ENCODE data around the gene NSMF. TPM values are rescaled to one million over a fixed set of nuclear protein-coding genes. Genes with fewer than 3 reads are reported as not detected.
A peak's percentile ranks its signal among the peaks of the same experiment; 100 is the strongest.

NSMF gene
- 23.9 TPM for total RNA-seq
- long read RNA-seq, transcript NSMF-201 (15 exons, 2,981 nt): major isoform, 39 of 100 reads
- long read RNA-seq, transcript NSMF-205 (14 exons, 3,571 nt): minor isoform, 17 of 100 reads
- long read RNA-seq, partial matches to known transcripts: 14 of 100 reads
- long read RNA-seq, other reads (novel, unspliced or antisense): 30 of 100 reads

GRCh38 chr9:137459152-137459600 lies at the start of gene NSMF:
Gene NSMF, minus strand, starts transcription at chr9:137459334. Its CDS starts 232 bp downstream, at chr9:137459102.
- intact Hi-C loops (cut with DNase I): no loop called here
- ATAC-seq: peak; percentile 89
- peak within 1 kb of the TSS; percentile 34 for H3K27ac ChIP-seq
- peak; percentile 96 for DNase-seq
- no peaks in the 10 kb centered on the region for H3K36me3 ChIP-seq
- no peaks in the 10 kb centered on the region for H3K27me3 ChIP-seq
- no peaks in the 10 kb centered on the region for H3K9me3 ChIP-seq
- peaks cover 22% of the 10 kb centered on the region for H3K4me1 ChIP-seq
- TF ChIP-seq CTCF (IDR thresholded peaks at IDR 0.05): no peak
- peak within 1 kb of the TSS; percentile 67 for H3K4me3 ChIP-seq

- intact Hi-C loops (cut with DNase I): no loop called here
- no peak for TF ChIP-seq CTCF (IDR thresholded peaks at IDR 0.05)
- ATAC-seq (no peak), DNase-seq (no peak)
- Histone ChIP-seq H3K4me1 (no peaks in the 10 kb centered on the region), H3K27ac (no peak overlapping the region), H3K27me3 (no peaks in the 10 kb centered on the region), H3K9me3 (no peaks in the 10 kb centered on the region), H3K36me3 (no peaks in the 10 kb centered on the region), H3K4me3 (no peak overlapping the region)
Observed at GRCh38 chr9:137506702-137507171, 47.6 kb upstream of the NSMF start.

GRCh38 chr9:137506274-137506673 lies 47.1 kb upstream of the NSMF start:
- intact Hi-C loops (cut with DNase I): no loop called here
- no peaks in the 10 kb centered on the region for H3K9me3 ChIP-seq
- ATAC-seq (peak; percentile 14), DNase-seq (no peak)
- H3K4me1 ChIP-seq: no peaks in the 10 kb centered on the region
- H3K36me3 ChIP-seq: no peaks in the 10 kb centered on the region
- TF ChIP-seq CTCF (IDR thresholded peaks at IDR 0.05): no peak
- H3K27me3 ChIP-seq: no peaks in the 10 kb centered on the region
- no peak overlapping the region for H3K27ac ChIP-seq
- H3K4me3 ChIP-seq: no peak overlapping the region

- no peak for TF ChIP-seq CTCF (IDR thresholded peaks at IDR 0.05)
- ATAC-seq: no peak
- H3K4me1 ChIP-seq: no peaks in the 10 kb centered on the region
- no peaks in the 10 kb centered on the region for H3K36me3 ChIP-seq
- H3K9me3 ChIP-seq: no peaks in the 10 kb centered on the region
- H3K27ac ChIP-seq: no peak overlapping the region
- H3K4me3 ChIP-seq: no peak overlapping the region
- intact Hi-C loops (cut with DNase I): no loop called here
- no peak for DNase-seq
- no peaks in the 10 kb centered on the region for H3K27me3 ChIP-seq
Observed at GRCh38 chr9:137505421-137506140, 46.4 kb upstream of the NSMF start.

- Histone ChIP-seq H3K4me1 (no peaks in the 10 kb centered on the region), H3K9me3 (no peaks in the 10 kb centered on the region), H3K4me3 (no peak overlapping the region), H3K36me3 (no peaks in the 10 kb centered on the region), H3K27me3 (no peaks in the 10 kb centered on the region), H3K27ac (no peak overlapping the region)
- intact Hi-C loops (cut with DNase I): no loop called here
- no peak for ATAC-seq
- TF ChIP-seq CTCF (IDR thresholded peaks at IDR 0.05): no peak
- DNase-seq: no peak
Observed at GRCh38 chr9:137504432-137504777, 45.3 kb upstream of the NSMF start.

Measured in upper lobe of right lung (tissue), 1 donor.